GM21786 (cell line): Measurements from ENCODE around the gene SMIM1.
"Not testable (repeated sequence)": the region's sequence is repeated elsewhere in the genome, so short reads cannot be mapped to it uniquely, and the experiment has no call there.

Experiments
- ATAC-seq: cut with Tn5 transposase; IDR thresholded peaks from one replicate; pipeline ENCODE4 v1.9.1; 2021; ENCODE audit not compliant: unreplicated experiment

SMIM1 gene

DNA sequence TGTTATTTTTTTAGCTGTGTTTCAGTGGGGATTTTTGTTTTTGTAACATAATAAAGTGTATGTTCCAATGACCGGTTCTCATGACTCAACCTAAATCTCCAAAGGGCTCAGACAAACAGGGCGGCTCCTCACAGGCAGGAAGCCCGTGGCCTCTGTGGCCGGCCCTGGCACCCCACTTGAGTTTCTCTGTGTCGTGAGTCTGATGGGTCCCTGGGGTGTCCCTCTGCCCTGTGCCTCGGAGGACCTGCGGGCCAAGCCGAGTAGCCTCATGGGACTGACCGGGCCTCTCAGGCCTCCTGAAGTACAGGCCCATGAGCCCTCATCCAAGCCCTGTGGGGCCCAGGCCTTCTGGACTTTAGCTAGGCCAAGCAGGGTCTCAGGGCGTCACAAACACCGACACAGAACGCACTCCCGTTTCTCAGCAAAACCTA is 36.4 kb upstream of the SMIM1 start:
- no peak for ATAC-seq

DNA sequence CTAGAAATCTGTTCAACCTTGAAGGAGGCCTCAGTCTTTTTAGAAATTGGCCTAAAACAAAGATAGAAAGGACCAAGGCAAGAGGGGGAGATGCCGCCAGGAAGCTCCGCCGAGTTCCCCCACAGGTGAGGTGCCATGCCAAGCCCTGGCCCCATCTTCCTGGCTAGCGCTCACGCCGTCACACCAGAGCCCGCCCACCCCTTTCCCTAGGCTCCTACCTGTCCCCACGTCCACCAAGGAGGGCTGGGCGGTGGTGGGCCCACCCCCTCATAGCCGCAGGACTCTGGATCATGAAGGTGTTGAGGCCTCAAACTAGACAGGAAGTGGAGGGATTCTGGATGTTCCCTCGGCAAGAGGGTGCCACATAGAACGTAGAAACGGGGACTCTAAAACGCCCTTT is 35.8 kb upstream of the SMIM1 start:
- no peak for ATAC-seq

DNA sequence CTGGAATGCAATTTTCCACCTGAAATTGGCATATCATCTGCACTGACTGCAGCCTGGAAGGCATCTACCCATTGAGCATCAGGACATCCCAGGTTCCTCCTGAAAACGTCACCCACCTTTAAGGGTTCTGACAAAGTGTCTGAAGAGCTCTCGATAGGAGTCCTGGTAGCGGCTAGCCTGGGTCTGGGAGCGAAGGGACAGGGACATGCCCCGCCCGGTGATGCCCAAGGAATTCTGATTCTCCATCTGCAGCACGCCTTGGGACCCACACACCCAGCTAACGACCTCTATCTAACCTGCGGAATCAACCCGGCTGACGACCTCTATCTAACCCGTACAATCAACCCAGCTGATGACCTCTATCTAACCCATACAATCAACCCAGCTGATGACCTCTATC is 33.6 kb upstream of the SMIM1 start:
- ATAC-seq: no peak

DNA sequence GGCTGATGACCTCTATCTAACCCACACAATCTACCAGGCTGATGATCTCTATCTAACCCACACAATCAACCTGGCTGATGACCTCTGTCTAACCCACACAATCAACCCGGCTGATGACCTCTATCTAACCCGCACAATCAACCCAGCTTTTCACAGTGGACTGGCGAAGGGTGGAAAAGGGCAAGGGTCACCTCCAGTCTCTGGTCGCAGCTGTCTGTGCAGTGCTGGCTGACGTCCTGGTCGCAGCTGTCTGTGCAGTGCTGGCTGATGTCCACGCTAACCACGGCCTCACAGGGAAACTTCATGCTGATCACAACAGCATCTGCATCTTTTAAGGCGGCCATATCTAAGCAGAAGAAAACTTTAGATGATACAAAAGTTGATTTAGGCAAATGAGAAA is 32.5 kb upstream of the SMIM1 start:
- ATAC-seq: no peak

DNA sequence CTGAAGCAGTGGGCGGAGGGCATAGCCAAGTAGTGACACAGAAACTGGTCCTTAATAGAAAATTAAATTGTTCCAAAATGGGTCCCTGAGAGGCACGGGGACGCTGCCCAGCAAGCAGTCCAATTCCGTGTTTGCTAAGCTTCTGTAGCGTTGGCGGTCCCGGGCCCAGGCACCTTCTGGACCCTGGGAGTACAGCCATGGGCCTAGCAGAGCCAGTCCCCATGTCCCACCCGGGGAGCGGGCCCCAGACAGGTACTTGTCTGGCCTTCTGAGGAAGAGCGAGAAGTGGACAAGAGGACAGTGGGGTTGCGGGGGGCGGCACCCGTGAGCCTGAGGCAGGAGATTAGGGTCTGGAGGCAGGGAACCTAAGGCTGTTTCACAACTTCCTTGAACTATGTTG is 31.8 kb upstream of the SMIM1 start:
- ATAC-seq: no peak

DNA sequence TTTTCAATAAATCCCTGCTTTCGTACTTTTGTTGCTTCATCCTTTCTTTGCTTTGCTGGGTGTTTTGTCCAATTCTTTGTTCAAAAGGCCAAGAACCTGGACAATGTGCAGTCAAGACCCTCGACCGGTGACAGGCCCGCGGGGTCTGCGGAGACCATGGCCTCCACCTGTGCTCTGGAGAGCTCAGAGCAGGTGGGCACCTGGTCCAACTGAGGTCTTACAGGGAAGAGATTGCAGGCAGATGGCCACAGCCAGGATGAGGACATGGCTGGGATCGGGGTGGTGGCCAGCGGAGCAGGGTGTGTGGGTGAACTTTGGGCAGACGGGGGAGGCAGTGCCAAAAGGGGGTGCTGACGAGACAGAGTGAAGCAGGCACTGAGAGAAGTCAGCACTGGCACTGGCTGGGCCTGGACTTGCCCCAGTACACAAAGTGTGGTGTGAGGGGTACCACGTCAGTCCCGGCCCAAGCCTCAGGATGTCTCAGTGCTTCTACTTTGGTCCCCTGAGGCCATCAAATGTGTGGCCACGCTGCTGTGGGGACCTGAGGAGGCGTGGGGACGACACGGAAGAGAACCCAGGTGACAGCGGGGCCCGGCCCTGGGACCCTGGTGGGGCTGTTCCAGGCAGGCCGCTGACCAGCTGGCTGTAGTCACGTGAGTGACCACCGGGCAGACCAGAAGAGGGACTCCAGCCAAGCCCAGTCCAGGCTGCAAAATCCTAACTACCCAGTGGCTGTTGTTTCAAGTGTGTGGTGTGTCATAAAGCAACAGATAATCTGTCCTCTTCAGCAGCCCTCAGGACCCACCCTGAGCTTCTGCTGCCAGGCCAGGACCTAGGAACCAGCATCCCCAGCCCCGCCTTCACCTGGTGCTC is 30.7 kb upstream of the SMIM1 start:
- ATAC-seq: no peak

DNA sequence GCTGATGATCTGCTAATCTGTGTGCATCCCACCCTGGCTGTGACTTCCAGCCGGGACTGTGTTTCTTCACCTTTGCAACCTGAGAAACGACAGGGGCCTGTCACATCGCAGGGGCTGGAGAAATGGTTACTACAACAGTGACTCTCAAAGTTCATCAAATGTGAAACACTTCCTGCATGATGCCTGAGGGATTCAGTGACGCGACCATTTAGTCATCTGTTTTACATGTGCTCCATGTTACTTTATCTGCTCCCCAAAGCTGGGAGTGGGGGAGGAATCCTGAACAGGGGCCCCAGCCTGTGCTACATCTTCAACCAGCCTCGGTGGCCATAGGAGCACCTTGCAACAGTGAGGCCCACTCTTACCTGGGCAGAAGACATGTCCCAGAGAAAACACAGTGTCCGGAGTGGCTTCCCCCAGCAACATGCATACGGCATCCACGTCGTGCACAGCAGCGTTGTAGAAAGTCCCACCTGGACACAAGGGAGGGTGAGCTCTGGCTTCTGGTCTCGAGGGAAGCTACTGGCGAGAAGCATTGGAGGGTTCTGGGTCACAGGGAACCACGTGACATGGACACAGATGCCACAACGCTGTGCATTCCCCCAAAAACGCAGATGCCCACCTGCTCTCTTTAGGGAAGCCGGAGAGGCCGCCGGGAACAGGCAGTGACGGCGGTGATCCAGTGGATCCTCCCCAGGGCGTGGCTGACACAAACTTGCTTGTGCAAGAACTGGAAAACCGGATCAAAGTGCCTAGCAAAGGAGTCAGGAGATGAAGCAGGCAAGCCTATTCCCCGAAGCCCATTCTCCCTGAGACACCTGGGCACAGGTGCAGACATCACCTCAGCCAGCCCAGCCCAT is 29.9 kb upstream of the SMIM1 start:
- no peak for ATAC-seq

DNA sequence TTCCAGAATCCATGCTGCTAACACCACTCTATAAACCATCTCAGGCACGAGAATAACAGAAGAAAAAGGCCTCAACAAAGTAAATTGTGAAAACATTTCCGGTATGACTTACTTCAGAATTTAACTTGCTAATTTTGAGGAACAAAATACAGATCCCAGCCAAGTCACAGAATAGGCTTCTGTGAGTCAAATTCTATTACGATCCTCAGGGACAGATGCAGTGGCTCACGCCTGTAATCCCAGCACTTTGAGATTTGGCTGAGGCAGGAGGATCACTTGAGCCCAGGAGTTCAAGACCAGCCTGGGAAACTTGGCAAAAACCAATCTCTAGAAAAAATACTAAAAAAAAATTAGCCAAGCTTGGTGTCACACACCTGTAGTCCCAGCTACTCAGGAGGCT is 29.1 kb upstream of the SMIM1 start:
- no peak for ATAC-seq

DNA sequence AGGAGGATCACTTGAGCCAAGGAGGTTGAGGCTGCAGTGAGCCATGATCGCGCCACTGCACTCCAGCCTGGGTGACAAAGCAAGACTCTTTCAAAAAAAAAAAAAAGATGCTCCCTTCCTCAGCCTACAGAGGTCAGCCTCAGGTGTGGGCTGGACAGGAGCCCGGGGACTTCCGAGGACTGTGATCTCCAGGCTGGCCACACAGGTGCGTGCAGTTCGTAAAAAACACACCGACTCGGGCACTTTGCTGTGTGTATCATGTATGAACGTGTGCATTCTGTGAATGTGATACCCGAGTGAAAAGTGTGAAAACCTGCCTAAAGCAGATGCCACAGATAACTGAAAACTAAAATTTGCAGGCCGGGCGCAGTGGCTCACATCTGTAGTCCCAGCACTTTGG is 28.7 kb upstream of the SMIM1 start:
- ATAC-seq: no peak

DNA sequence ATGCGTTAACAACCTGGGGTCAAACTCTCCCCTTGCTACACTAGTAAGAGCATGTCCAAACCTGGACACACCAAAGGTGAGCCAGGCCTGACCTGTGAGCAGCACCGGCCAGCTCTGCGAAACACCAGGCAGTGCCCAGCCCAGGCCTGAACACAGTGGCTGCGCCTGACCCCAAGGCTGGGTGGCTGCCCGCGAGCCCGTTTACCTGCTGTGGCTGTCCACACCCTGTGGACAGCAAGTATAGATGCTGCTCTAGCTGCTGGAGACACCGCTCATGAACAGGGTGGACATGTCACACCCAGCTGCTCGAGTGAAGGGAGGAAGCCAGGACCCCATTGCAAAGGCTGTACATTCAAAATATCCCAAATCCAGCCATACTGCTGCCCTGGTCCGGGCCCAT is 27.9 kb upstream of the SMIM1 start:
- ATAC-seq: no peak

DNA sequence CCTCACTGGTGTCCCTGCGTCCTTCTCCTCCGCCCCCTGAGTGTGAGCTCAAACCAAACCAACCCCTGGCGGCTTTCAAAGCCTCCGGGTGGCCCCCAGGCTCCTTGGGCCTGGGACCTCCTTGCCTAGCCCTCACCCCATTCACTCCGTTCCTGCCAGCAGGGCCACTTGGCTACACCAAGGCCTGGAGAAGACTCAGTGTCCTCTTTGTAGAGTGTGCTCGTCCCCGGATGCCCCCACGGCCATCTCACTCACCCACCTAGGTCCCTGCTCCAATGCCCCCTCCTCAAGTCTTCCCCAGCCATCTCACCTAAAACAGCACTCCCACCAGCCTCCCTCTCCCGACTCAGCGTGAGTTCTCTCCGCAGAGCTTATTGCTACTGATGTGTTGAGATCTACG is 27.5 kb upstream of the SMIM1 start:
- ATAC-seq: no peak

DNA sequence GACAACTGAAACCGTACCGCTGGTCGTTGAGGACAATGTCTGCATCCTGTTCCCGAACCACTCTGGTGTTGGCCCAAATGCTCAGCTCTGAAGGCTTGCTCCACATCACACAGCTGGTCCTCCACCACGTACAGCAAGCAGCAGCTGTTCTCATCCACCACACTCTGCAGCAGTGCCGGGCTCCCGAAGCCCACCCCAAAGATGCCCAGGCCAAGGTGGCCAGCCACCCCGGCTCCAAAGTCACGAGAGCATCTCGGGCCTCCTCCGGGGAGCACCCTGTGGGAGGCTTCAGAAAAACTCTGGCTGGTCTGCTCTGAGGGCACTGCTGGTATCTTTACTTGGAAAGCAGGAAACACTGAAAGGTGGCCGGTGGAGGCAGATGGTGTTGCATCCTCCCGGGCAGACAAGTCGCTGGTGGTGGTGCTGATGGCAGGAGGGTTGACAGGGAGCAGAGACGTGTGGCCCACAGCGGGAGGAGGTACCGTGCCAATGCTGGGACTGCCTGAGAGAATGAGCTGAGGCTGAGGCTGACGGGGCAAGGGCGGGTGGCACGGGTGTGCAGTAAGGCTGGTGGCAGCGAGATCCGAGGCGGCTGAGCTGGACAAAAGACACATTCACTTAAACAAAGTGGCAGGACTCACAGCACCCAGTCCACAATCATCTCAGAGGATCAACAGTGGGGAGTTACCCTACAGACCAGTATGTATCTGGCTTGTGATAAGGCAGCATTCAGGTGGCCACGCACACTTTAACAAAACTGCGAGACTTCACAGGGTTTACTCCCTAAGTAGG is 26.8 kb upstream of the SMIM1 start:
- ATAC-seq: no peak

DNA sequence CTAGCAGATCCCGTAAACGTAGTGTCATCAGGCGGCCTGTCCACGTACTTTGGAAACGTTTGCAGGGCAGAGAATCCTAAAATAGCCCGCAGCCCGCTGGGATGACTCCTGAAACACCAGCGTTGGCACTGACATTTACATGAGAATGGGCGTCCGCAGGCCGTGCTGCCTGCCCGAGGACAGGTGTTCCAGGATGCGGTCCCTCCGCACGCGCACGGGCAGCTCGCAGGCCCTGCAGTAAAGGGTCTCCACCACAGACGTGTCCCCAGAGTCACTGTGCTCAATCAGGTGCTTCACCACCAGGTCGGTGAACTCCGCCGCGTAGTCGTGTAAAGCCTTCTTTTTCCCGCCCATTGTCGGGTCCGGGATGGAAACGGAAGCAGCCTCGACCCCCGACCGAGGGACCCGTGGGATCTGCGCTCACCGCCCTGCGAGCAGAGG is 26.1 kb upstream of the SMIM1 start:
- no peak for ATAC-seq

DNA sequence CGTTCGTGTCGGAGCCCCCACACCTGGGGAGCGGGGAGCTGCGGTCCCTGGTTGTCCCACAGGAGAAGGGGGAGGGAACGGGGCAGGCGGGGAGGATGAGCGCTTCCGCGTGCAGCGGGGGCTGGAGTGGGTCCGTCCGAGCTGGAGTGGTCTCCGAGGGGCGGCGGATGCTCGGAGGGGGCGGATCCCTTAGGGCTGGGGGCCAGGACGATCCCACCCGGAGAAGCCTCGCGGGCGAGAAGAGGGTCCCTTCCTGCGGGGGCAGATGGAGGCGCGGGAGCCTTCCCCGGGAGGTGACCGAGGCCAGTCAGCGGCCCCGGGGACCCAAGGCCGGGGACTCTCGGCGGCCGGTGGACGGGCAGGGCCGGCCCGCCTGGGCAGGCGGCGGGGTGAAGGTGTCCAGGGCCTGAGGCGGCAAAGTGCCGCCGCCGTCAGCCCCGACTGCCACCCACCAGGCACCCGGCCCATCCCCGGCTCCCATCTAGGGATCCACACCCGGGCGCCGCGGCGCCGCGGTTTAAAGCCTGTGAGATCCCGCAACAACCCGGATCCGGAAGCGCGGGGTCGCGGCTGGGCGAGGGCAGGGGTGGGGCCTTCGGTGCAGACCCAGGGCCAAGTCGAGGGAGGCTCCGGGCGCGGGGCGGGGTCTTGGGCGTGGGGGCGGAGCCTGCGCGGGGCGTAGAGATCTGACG is 25.6 kb upstream of the SMIM1 start:
- ATAC-seq: no peak

DNA sequence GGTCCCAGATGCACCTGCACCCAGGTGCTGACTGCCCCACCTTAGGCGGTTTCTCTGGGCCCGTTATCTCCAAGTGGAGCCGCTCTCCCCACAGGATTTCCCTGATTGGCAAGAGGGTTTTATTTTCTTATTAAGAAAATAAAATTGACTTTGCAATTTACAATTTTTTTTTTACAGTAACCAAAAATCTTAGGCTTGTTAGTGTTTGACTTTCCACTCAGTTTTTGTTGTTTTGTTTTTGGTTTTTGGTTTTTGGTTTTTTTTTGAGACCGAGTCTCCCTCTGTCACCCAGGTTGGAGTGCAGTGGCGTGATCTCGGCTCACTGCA is 25.1 kb upstream of the SMIM1 start:
- ATAC-seq: no peak

DNA sequence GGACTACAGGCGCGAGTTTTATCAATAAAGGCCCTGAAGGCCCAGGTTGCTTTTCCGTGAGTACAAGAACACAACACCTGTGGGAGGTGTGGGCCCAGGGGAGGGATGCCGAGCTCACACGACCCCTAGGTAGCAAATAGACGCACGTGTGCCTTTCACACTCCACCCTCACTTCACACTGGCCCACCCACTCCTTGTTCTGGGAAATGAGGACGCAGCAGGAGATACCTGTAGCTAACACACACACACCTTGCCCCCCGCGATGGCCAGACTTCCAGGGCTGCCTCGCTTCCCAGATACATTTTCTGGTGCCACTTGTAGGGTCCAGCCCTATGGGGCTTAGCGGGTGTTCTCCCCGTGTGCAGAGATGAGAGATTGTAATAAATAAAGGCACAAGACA is 24.6 kb upstream of the SMIM1 start:
- no peak for ATAC-seq

DNA sequence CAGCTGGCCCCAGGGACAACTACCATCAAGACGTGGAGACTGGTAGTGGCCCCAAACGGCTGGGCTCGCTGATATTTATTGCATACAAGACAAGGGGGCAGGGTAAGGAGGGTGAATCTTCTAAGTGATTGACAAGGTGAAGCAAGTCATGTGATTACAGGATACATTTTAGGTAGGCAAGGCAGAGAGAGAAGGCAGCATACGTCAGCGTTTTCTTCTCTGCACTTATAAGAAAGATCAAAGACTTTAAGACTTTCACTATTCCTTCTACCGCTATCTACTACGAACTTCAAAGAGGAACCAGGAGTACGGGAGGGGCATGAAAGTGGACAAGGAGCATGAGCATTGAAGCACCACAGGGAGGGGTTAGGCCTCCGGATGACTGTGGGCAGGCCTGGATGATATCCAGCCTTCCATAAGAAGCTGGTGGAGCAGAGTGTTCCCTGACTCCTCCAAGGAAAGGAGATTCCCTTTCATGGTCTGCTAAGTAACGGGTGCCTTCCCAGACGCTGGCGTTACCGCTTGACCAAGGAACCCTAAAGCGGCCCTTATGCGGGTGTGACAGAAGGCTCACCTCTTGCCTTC is 24.1 kb upstream of the SMIM1 start:
- not testable (repeated sequence) for ATAC-seq

DNA sequence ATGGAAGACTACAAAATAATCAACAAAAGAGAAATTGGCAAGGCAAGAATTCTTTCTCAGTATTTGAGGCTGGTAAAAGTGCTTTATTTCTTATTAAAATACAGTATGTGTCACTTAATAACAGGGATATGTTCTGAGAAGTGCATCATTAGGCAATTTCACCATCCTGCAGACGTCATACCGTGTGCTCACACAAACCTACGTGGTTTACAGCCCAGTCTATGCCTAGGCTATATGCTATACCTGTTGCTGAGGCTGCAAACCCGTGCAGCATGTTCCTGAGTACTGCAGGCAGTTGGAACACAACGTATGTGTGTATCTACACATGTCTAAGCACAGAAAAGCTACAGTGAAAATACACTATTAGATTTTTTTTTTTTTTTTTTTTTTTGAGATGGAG is 23.0 kb upstream of the SMIM1 start:
- no peak for ATAC-seq

DNA sequence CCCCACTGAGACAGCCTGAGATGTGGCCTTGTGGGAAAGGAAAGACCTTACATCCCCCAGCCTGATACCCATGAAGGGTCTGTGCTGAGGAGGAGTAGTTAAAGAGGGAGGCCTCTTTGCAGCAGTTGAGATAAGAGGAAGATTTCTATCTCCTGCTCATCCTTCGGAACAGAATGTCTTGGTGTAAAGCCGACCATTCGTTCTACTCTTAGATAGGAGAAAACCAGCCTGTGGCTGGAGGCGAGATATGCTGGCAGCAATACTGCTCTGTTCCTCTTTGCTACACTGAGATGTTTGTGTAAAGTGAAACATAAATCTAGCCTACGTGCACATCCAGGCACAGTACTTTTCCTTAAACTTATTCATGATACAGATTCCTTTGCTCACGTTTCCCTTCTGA is 21.8 kb upstream of the SMIM1 start:
- ATAC-seq: no peak

DNA sequence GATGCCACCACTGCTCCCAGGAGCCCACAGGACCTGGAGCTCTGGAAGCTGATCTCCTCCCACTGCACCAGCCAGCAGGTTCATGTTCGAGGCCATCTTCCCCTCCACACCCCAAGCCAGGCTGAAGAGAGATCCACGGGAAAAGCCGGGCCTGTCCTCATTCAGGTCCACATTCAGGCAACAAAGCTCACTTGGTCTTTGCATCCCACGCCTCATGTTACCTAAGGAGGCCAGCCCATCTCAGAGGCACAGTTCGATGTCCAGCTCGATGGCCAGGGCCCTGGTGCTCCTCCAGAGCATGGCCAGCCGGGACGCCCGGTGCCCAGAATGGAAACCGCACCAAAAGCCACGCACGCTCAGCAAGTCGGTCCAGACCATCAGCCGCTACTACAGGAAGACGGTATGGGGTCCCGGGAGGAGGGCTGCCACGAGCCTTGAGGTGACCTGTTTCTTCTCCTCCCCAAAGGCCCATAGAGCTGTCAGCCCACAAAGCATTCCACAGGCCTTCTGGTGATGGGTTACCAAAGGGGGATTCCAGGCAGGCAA is 20.1 kb upstream of the SMIM1 start, which contains the start of gene CCDC27:
Gene CCDC27 (plus strand): TSS at position 51 of the 546 bp plus-strand sequence. CDS start 32 bp downstream, at position 83.
- no peak for ATAC-seq
